MCF 10A (cell line): ENCODE measurements around the gene GPR179. TPM values are rescaled to one million over a fixed set of nuclear protein-coding genes. Genes with fewer than 3 reads are reported as not detected.
A peak's percentile ranks its signal among the peaks of the same experiment; 100 is the strongest.

Experiments used
- BruUV-seq: library from RNA; stranded (reverse); fragments of 400-500 nt; replicated peaks from 2 replicates; lab custom pipeline; 2021; lab: Mats Ljungman, UMichigan
- CTCF ChIA-PET: fragments of 300-600 bp; sonication (Branson Sonifier 250); formaldehyde crosslinking; extraction: SDS; loops from one replicate; lab custom pipeline; 2021; ENCODE audit warnings: antibody characterized with exemption, inconsistent platforms; lab: Yijun Ruan, JAX
- POLR2A ChIA-PET: fragments of 300-600, 350-650 bp; sonication (Branson Sonifier 250); formaldehyde crosslinking; extraction: SDS; loops from one replicate; lab custom pipeline; 2020; ENCODE audit warnings: antibody characterized with exemption, inconsistent platforms; lab: Yijun Ruan, JAX
- DNase-seq: peaks from one replicate; pipeline ENCODE4 v3.0.0-alpha.2; 2018; ENCODE audit not compliant: unreplicated experiment
- H3K27ac Mint-ChIP-seq: one replicate; pipeline ENCODE4 v1.8.0; 2022; ENCODE audit warnings: mild to moderate bottlenecking, low read depth, mixed read lengths; ENCODE audit not compliant: unreplicated experiment
- H3K27me3 Mint-ChIP-seq: one replicate; pipeline ENCODE4 v1.8.0; 2022; ENCODE audit warnings: mixed read lengths; ENCODE audit not compliant: insufficient read depth, unreplicated experiment
- H3K36me3 Mint-ChIP-seq: one replicate; pipeline ENCODE4 v1.8.0; 2022; ENCODE audit warnings: mild to moderate bottlenecking, moderate library complexity, mixed read lengths; ENCODE audit not compliant: insufficient read depth, unreplicated experiment
- H3K4me1 Mint-ChIP-seq: one replicate; pipeline ENCODE4 v1.8.0; 2022; ENCODE audit warnings: mixed read lengths; ENCODE audit not compliant: insufficient read depth, unreplicated experiment
- H3K4me3 Mint-ChIP-seq: one replicate; pipeline ENCODE4 v1.8.0; 2022; ENCODE audit warnings: mild to moderate bottlenecking, moderate library complexity, mixed read lengths; ENCODE audit not compliant: unreplicated experiment
- H3K9me3 Mint-ChIP-seq: one replicate; pipeline ENCODE4 v1.8.0; 2022; ENCODE audit warnings: mixed read lengths; ENCODE audit not compliant: unreplicated experiment
- CTCF ChIP-seq: fragments of 200-600 bp; IDR thresholded peaks from one replicate; pipeline ENCODE4 v1.8.0; 2022; ENCODE audit warnings: antibody characterized with exemption, mild to moderate bottlenecking; ENCODE audit not compliant: unreplicated experiment
- intact Hi-C: fragments of 100-400 bp; cut with micrococcal nuclease; formaldehyde crosslinking; loops from 2 replicates; pipeline ENCODE4 v1.14.1; 2022
- total RNA-seq: library from RNA; stranded (reverse); gene quantifications from 2 replicates; pipeline ENCODE4 v1.2.3, GENCODE V29; 2022

GPR179 gene
- total RNA-seq, 1 experiment from 2014 or later, result 0.09 TPM

- Mint-ChIP-seq H3K9me3 (no peaks in the 10 kb centered on the region), H3K27ac (no peak overlapping the region), H3K4me1 (peaks cover 14% of the 10 kb centered on the region), H3K36me3 (peaks cover 42% of the 10 kb centered on the region), H3K27me3 (peaks cover 27% of the 10 kb centered on the region), H3K4me3 (no peak overlapping the region)
- DNase-seq, result no peak
- intact Hi-C loops, result no loop called here
- POLR2A ChIA-PET, result interaction anchor here (0.7 to 1.1 kb wide), 2 partner anchors 56 to 90 kb away, joined by 3 to 4 read pairs; no protein-coding TSS in a partner anchor
- BruUV-seq, result no TSS peak
- TF ChIP-seq CTCF, result no peak
- CTCF ChIA-PET, result interaction anchor here (0.6 to 5.2 kb wide), 6 partner anchors 8 to 84 kb away, joined by 3 to 49 read pairs (median 6); no protein-coding TSS in a partner anchor
Measured at GRCh38 chr17:38324141-38324697, 19.5 kb downstream of the GPR179 start.

GRCh38 chr17:38322897-38323296 lies 20.9 kb downstream of the GPR179 start:
- ChIA-PET CTCF (interaction anchor here (0.6 to 5.2 kb wide), 10 partner anchors 9 to 1006 kb away, joined by 3 to 49 read pairs (median 5); no protein-coding TSS in a partner anchor), POLR2A (interaction anchor here (0.7 kb wide), 1 partner anchor 8 kb away, joined by 3 read pairs; no protein-coding TSS in a partner anchor)
- no peak for DNase-seq
- H3K27me3 Mint-ChIP-seq, result peaks cover 14% of the 10 kb centered on the region
- peaks cover 7% of the 10 kb centered on the region for H3K4me1 Mint-ChIP-seq
- no peak overlapping the region for H3K4me3 Mint-ChIP-seq
- H3K9me3 Mint-ChIP-seq, result no peaks in the 10 kb centered on the region
- no TSS peak for BruUV-seq
- intact Hi-C loops, result no loop called here
- no peak overlapping the region for H3K27ac Mint-ChIP-seq
- peaks cover 44% of the 10 kb centered on the region for H3K36me3 Mint-ChIP-seq
- no peak for TF ChIP-seq CTCF

- Mint-ChIP-seq H3K27ac (no peak overlapping the region), H3K36me3 (peaks cover 50% of the 10 kb centered on the region), H3K4me1 (peaks cover 7% of the 10 kb centered on the region), H3K27me3 (peaks cover 8% of the 10 kb centered on the region), H3K4me3 (no peak overlapping the region), H3K9me3 (no peaks in the 10 kb centered on the region)
- intact Hi-C loops, result no loop called here
- BruUV-seq, result no TSS peak
- CTCF ChIA-PET, result interaction anchor here (0.6 to 5.2 kb wide), 15 partner anchors 10 to 1005 kb away, joined by 3 to 49 read pairs (median 5); no protein-coding TSS in a partner anchor
- POLR2A ChIA-PET, result interaction anchor here (0.5 kb wide), 1 partner anchor 105 kb away, joined by 3 read pairs; no protein-coding TSS in a partner anchor
- DNase-seq, result peak; percentile 68
- TF ChIP-seq CTCF, result peak; percentile 67
Measured at GRCh38 chr17:38322156-38322779, 21.5 kb downstream of the GPR179 start.

GRCh38 chr17:38320482-38320881 lies 23.3 kb downstream of the GPR179 start:
- TF ChIP-seq CTCF, result no peak
- Mint-ChIP-seq H3K27me3 (no peaks in the 10 kb centered on the region), H3K9me3 (no peaks in the 10 kb centered on the region), H3K4me1 (peaks cover 7% of the 10 kb centered on the region), H3K4me3 (no peak overlapping the region), H3K27ac (no peak overlapping the region), H3K36me3 (peaks cover 58% of the 10 kb centered on the region)
- BruUV-seq, result no TSS peak
- ChIA-PET POLR2A (no interaction called here), CTCF (interaction anchor here (0.8 to 5.2 kb wide), 4 partner anchors 12 to 670 kb away, joined by 3 to 49 read pairs (median 7); no protein-coding TSS in a partner anchor)
- DNase-seq, result no peak
- intact Hi-C loops, result no loop called here
